ENCODE measurements around the gene RNF207. TPM values are rescaled to one million over a fixed set of nuclear protein-coding genes. Genes with fewer than 3 reads are reported as not detected.

Gene RNF207
- total RNA-seq, 2 donors from 2014 or later, result 4.8 to 7.7 TPM

- no peak for DNase-seq
- no peak overlapping the region for H3K9ac ChIP-seq (ENCODE audit: extremely low read depth, low read length, poor library complexity, severe bottlenecking)
- no peak overlapping the region for H3K27ac ChIP-seq (ENCODE audit: low read depth, low read length)
- Mint-ChIP-seq H3K36me3 (ENCODE audit: low read depth) (no peaks in the 10 kb centered on the region), H3K9me3 (no peaks in the 10 kb centered on the region), H3K27me3 (ENCODE audit: insufficient read depth) (peaks cover 59% of the 10 kb centered on the region), H3K27ac (no peak overlapping the region), H3K4me3 (no peak overlapping the region), H3K4me1 (peaks cover 2% of the 10 kb centered on the region)
- no peaks in the 10 kb centered on the region for H3K4me1 ChIP-seq (ENCODE audit: control insufficient read depth, insufficient read depth, low read length)
- no peak overlapping the region for H3K4me3 ChIP-seq (ENCODE audit: low read length)
- H3K36me3 ChIP-seq (ENCODE audit: control insufficient read depth, insufficient read depth, low read length), result no peaks in the 10 kb centered on the region
- H3K27me3 ChIP-seq (ENCODE audit: control insufficient read depth, insufficient read depth, low read length, poor library complexity, severe bottlenecking), result peaks cover 47% of the 10 kb centered on the region
- 94 to 96% methylated on average over 9 of the region's 9 CpGs for WGBS, 2 experiments (ENCODE audit: insufficient coverage in 1 of 2, insufficient read length in 1 of 2)
- no peaks in the 10 kb centered on the region for H3K9me3 ChIP-seq (ENCODE audit: control insufficient read depth, low read length)
- no peak for TF ChIP-seq CTCF (conservative IDR thresholded peaks at IDR 0.05)
These were observed 47.5 kb downstream of the RNF207 start for GRCh38 chr1:6253380-6253779.

- 93 to 96% methylated on average over 8 to 16 of the region's 16 CpGs for WGBS, 2 experiments (ENCODE audit: insufficient coverage in 1 of 2, insufficient read length in 1 of 2)
- no peak for TF ChIP-seq CTCF (conservative IDR thresholded peaks at IDR 0.05)
- Histone ChIP-seq H3K27ac (ENCODE audit: low read depth, low read length) (no peak overlapping the region), H3K4me3 (ENCODE audit: low read length) (no peak overlapping the region), H3K36me3 (ENCODE audit: control insufficient read depth, insufficient read depth, low read length) (no peaks in the 10 kb centered on the region), H3K9ac (ENCODE audit: extremely low read depth, low read length, poor library complexity, severe bottlenecking) (no peak overlapping the region), H3K4me1 (ENCODE audit: control insufficient read depth, insufficient read depth, low read length) (no peaks in the 10 kb centered on the region), H3K27me3 (ENCODE audit: control insufficient read depth, insufficient read depth, low read length, poor library complexity, severe bottlenecking) (peaks cover 49% of the 10 kb centered on the region), H3K9me3 (ENCODE audit: control insufficient read depth, low read length) (no peaks in the 10 kb centered on the region)
- no peak overlapping the region for H3K27ac Mint-ChIP-seq
- H3K36me3 Mint-ChIP-seq (ENCODE audit: low read depth), result no peaks in the 10 kb centered on the region
- no peak for DNase-seq
- no peak overlapping the region for H3K4me3 Mint-ChIP-seq
- peaks cover 2% of the 10 kb centered on the region for H3K4me1 Mint-ChIP-seq
- H3K9me3 Mint-ChIP-seq, result no peaks in the 10 kb centered on the region
- H3K27me3 Mint-ChIP-seq (ENCODE audit: insufficient read depth), result peaks cover 64% of the 10 kb centered on the region
These were observed 48.8 kb downstream of the RNF207 start for GRCh38 chr1:6254691-6255090.

GRCh38 chr1:6256645-6257044 is 50.7 kb downstream of the RNF207 start:
- no peak for DNase-seq
- Histone ChIP-seq H3K9ac (ENCODE audit: extremely low read depth, low read length, poor library complexity, severe bottlenecking) (no peak overlapping the region), H3K4me1 (ENCODE audit: control insufficient read depth, insufficient read depth, low read length) (no peaks in the 10 kb centered on the region), H3K27me3 (ENCODE audit: control insufficient read depth, insufficient read depth, low read length, poor library complexity, severe bottlenecking) (peaks cover 36% of the 10 kb centered on the region), H3K36me3 (ENCODE audit: control insufficient read depth, insufficient read depth, low read length) (no peaks in the 10 kb centered on the region), H3K9me3 (ENCODE audit: control insufficient read depth, low read length) (no peaks in the 10 kb centered on the region), H3K27ac (ENCODE audit: low read depth, low read length) (no peak overlapping the region), H3K4me3 (ENCODE audit: low read length) (no peak overlapping the region)
- H3K27me3 Mint-ChIP-seq (ENCODE audit: insufficient read depth), result peaks cover 52% of the 10 kb centered on the region
- H3K27ac Mint-ChIP-seq, result no peak overlapping the region
- H3K4me1 Mint-ChIP-seq, result no peaks in the 10 kb centered on the region
- no peaks in the 10 kb centered on the region for H3K36me3 Mint-ChIP-seq (ENCODE audit: low read depth)
- WGBS, 2 experiments (ENCODE audit: insufficient coverage in 1 of 2, insufficient read length in 1 of 2), result 90 to 92% methylated on average over 13 of the region's 13 CpGs
- no peak overlapping the region for H3K4me3 Mint-ChIP-seq
- H3K9me3 Mint-ChIP-seq, result no peaks in the 10 kb centered on the region
- TF ChIP-seq CTCF (conservative IDR thresholded peaks at IDR 0.05), result no peak

Data from endodermal cell (in vitro differentiated cells).